GM12878 (cell line): Measurements from ENCODE around the gene TBC1D5. TPM values are rescaled to one million over a fixed set of nuclear protein-coding genes. Genes with fewer than 3 reads are reported as not detected.
A peak's percentile ranks its signal among the peaks of the same experiment; 100 is the strongest.

Experiments used
- BACH1 ChIP-seq: fragments of 450-650 bp; IDR thresholded peaks from 2 replicates; pipeline ENCODE4 v1.6.1; 2017; ENCODE audit warnings: mild to moderate bottlenecking, borderline replicate concordance
- BMI1 ChIP-seq: fragments of 450-650 bp; IDR thresholded peaks from 2 replicates; pipeline ENCODE4 v1.6.1; 2016; ENCODE audit warnings: mild to moderate bottlenecking, moderate library complexity, borderline replicate concordance
- CREM ChIP-seq: IDR thresholded peaks from 2 replicates; pipeline ENCODE4 v1.6.1; 2014; ENCODE audit warnings: antibody characterized with exemption, low read depth
- E2F8 ChIP-seq: fragments of 450-650 bp; IDR thresholded peaks from 2 replicates; pipeline ENCODE4 v1.6.1; 2018; ENCODE audit warnings: mild to moderate bottlenecking, low read depth, moderate library complexity; ENCODE audit not compliant: partially characterized antibody
- EED ChIP-seq: sonication (generic); IDR thresholded peaks from 2 replicates; pipeline ENCODE4 v1.6.1; 2016; ENCODE audit warnings: antibody characterized with exemption, low read depth
- IKZF2 ChIP-seq, 2 experiments: fragments of 450-650 bp; IDR thresholded peaks; 2 replicates each; pipeline ENCODE4 v1.6.1; 2017; ENCODE audit warnings: mild to moderate bottlenecking in 2 of 2, moderate library complexity in 2 of 2
- JUNB ChIP-seq: IDR thresholded peaks from 2 replicates; pipeline ENCODE4 v1.6.1; 2016; ENCODE audit warnings: antibody characterized with exemption, mild to moderate bottlenecking
- KAT2A ChIP-seq: conservative IDR thresholded peaks from 2 replicates; pipeline ENCODE4 v1.6.1; 2011; ENCODE audit warnings: low read depth, low read length; ENCODE audit not compliant: control insufficient read depth
- MTA2 ChIP-seq: fragments of 450-650 bp; IDR thresholded peaks from 2 replicates; pipeline ENCODE4 v1.6.1; 2016; ENCODE audit warnings: low read depth, mild to moderate bottlenecking, moderate library complexity
- NFXL1 ChIP-seq: fragments of 450-650 bp; IDR thresholded peaks from 2 replicates; pipeline ENCODE4 v1.6.1; 2017; ENCODE audit warnings: antibody characterized with exemption, mild to moderate bottlenecking, borderline replicate concordance
- PAX5 ChIP-seq: IDR thresholded peaks from 2 replicates; pipeline ENCODE4 v1.6.1; 2011; ENCODE audit warnings: low read depth, low read length, borderline replicate concordance
- PML ChIP-seq: IDR thresholded peaks from 2 replicates; pipeline ENCODE4 v1.6.1; 2012; ENCODE audit warnings: low read length, inconsistent platforms
- RCOR1 ChIP-seq: conservative IDR thresholded peaks from 2 replicates; pipeline ENCODE4 v1.6.1; 2012; ENCODE audit warnings: low read depth, low read length, improper control_type of control experiment
- SIX5 ChIP-seq: IDR thresholded peaks from 2 replicates; pipeline ENCODE4 v1.6.1; 2011; ENCODE audit warnings: mild to moderate bottlenecking, low read depth, low read length, moderate library complexity; ENCODE audit not compliant: severe bottlenecking
- SMC3 ChIP-seq: IDR thresholded peaks from 2 replicates; pipeline ENCODE4 v1.6.1; 2011; ENCODE audit warnings: low read length, improper control_type of control experiment, borderline replicate concordance
- SREBF1 ChIP-seq: IDR thresholded peaks from 2 replicates; pipeline ENCODE4 v1.6.1; 2012; ENCODE audit warnings: mild to moderate bottlenecking, low read length
- ZBTB4 ChIP-seq: fragments of 450-650 bp; formaldehyde crosslinking; IDR thresholded peaks from 2 replicates; pipeline ENCODE4 v1.4.0; 2022; ENCODE audit warnings: mild to moderate bottlenecking, moderate library complexity
- ZNF592 ChIP-seq: fragments of 450-650 bp; IDR thresholded peaks from 2 replicates; pipeline ENCODE4 v1.6.1; 2017; ENCODE audit warnings: mild to moderate bottlenecking, moderate library complexity
- ZSCAN29 ChIP-seq: fragments of 450-650 bp; IDR thresholded peaks from 2 replicates; pipeline ENCODE4 v1.6.1; 2017; ENCODE audit warnings: mild to moderate bottlenecking, moderate library complexity
- polyA plus RNA-seq, 11 experiments: library from polyadenylated mRNA; depleted of rRNA in 4 of 11; unstranded in 6 of 11; stranded (reverse) in 5 of 11; fragments of >200 nt; fragmentation: Nextera tagmentation in 4 of 11; fragmentation: Illumina TruSeq in 1 of 11; extraction: Ambion mirVana in 4 of 11; extraction: Trizol in 1 of 11; gene quantifications; 1 replicate in 1 of 11; 2 replicates in 10 of 11; pipeline versions ENCODE4 v1.2.1 to v1.2.3, GENCODE V29; 2011 to 2016; ENCODE audit warnings: inconsistent platforms in 2 of 11, missing spikeins in 2 of 11, low read depth in 1 of 11
- total RNA-seq, 4 experiments: library from RNA; depleted of rRNA in 3 of 4; stranded (reverse); fragments of >200 nt in 3 of 4; fragmentation: Illumina TruSeq in 1 of 4; extraction: Trizol in 1 of 4; gene quantifications; 2 replicates each; pipeline versions ENCODE4 v1.2.1 to v1.2.3, GENCODE V29; 2013 to 2021

TBC1D5 gene
- total and polyA plus RNA-seq, 10 of the 15 experiments (the other 5 are each of a cell fraction or from before 2014, with no cell fraction given): 5.5 to 61.0 (median 43.8) TPM

GRCh38 chr3:17195856-17196604, 546.4 kb downstream of the TBC1D5 start (continued):
- TF ChIP-seq ZBTB4 (CRISPR knock-in tag) (no peak), SMC3 (peak; percentile 20; the same call in 1 of the 2 replicates), E2F8 (no peak), ZSCAN29 (no peak), ZNF592 (no peak), PML (0 out of 2 replicates have a peak, but pooled peaks have one; percentile 20), RCOR1 (0 out of 2 replicates have a peak, but pooled peaks have one; percentile 33), CREM (peak; percentile 46; the same call in 1 of the 2 replicates), SREBF1 (no peak), BACH1 (peak; percentile 73; the same call in 1 of the 2 replicates), SIX5 (no peak), JUNB (no peak), IKZF2 (IDR thresholded peaks at IDR 0.05) (peak; percentile 92 to 96), EED (peak; percentile 85), NFXL1 (peak; percentile 98), BMI1 (peak; percentile 32; the same call in 1 of the 2 replicates), PAX5 (peak; percentile 56; the same call in 1 of the 2 replicates), MTA2 (peak; percentile 86), KAT2A (no peak)
